Measurements from ENCODE around the gene NOSIP. TPM values are rescaled to one million over a fixed set of nuclear protein-coding genes. Genes with fewer than 3 reads are reported as not detected.

NOSIP gene
- total RNA-seq, 1 donor from 2014 or later: 83.8 TPM

GRCh38 chr19:49528211-49528771 lies 52.1 kb downstream of the NOSIP start:
- Histone ChIP-seq H3K4me2 (ENCODE audit: low read length) (peak overlapping the region; percentile 91), H3K27me3 (ENCODE audit: insufficient read depth, low read length) (no peaks in the 10 kb centered on the region), H3K27ac (ENCODE audit: low read depth, low read length) (peak overlapping the region; percentile 87), H2AFZ (ENCODE audit: low read depth, low read length) (peak overlapping the region; percentile 73), H3K4me3 (ENCODE audit: insufficient read depth, low read depth, low read length) (peak overlapping the region; percentile 76), H3K9ac (ENCODE audit: low read length) (peak overlapping the region; percentile 89), H3K9me3 (ENCODE audit: insufficient read depth, low read depth, low read length) (no peaks in the 10 kb centered on the region), H3K79me2 (ENCODE audit: insufficient read depth, low read length) (peaks cover 32% of the 10 kb centered on the region), H3K36me3 (ENCODE audit: insufficient read depth, low read length) (peaks cover 4% of the 10 kb centered on the region), H4K20me1 (ENCODE audit: insufficient read depth, low read length) (peaks cover 19% of the 10 kb centered on the region), H3K4me1 (ENCODE audit: insufficient read depth, low read length) (peaks cover 13% of the 10 kb centered on the region)
- peaks cover 4% of the 10 kb centered on the region for H3K4me1 Mint-ChIP-seq (ENCODE audit: low read depth, unreplicated experiment)
- DNase-seq (ENCODE audit: low read depth) (peak; percentile 59), FAIRE-seq (no peak)
- no peaks in the 10 kb centered on the region for H3K9me3 Mint-ChIP-seq (ENCODE audit: unreplicated experiment)
- H3K27me3 Mint-ChIP-seq (ENCODE audit: low read depth, unreplicated experiment): peaks cover 2% of the 10 kb centered on the region
- H3K36me3 Mint-ChIP-seq (ENCODE audit: low read depth, unreplicated experiment): peaks cover 17% of the 10 kb centered on the region
- H3K4me3 Mint-ChIP-seq (ENCODE audit: unreplicated experiment): peak overlapping the region; percentile 54
- H3K27ac Mint-ChIP-seq (ENCODE audit: unreplicated experiment): no peak overlapping the region
- no peak for TF ChIP-seq EZH2 (IDR thresholded peaks at IDR 0.05; ENCODE audit: insufficient read depth, low read length)
- no peak for TF ChIP-seq CTCF (IDR thresholded peaks at IDR 0.05; ENCODE audit: insufficient read depth, low read depth, low read length)

GRCh38 chr19:49524812-49525455 lies 55.4 kb downstream of the NOSIP start:
- no peak overlapping the region for H3K27ac ChIP-seq (ENCODE audit: low read depth, low read length)
- Mint-ChIP-seq H3K36me3 (ENCODE audit: low read depth, unreplicated experiment) (peaks cover 15% of the 10 kb centered on the region), H3K4me1 (ENCODE audit: low read depth, unreplicated experiment) (no peaks in the 10 kb centered on the region), H3K4me3 (ENCODE audit: unreplicated experiment) (no peak overlapping the region), H3K9me3 (ENCODE audit: unreplicated experiment) (no peaks in the 10 kb centered on the region), H3K27ac (ENCODE audit: unreplicated experiment) (no peak overlapping the region), H3K27me3 (ENCODE audit: low read depth, unreplicated experiment) (peaks cover 2% of the 10 kb centered on the region)
- peaks cover 7% of the 10 kb centered on the region for H3K4me1 ChIP-seq (ENCODE audit: insufficient read depth, low read length)
- H3K9me3 ChIP-seq (ENCODE audit: insufficient read depth, low read depth, low read length): no peaks in the 10 kb centered on the region
- no peaks in the 10 kb centered on the region for H4K20me1 ChIP-seq (ENCODE audit: insufficient read depth, low read length)
- no peak overlapping the region for H3K4me3 ChIP-seq (ENCODE audit: insufficient read depth, low read depth, low read length)
- H3K27me3 ChIP-seq (ENCODE audit: insufficient read depth, low read length): no peaks in the 10 kb centered on the region
- H3K9ac ChIP-seq (ENCODE audit: low read length): no peak overlapping the region
- H3K79me2 ChIP-seq (ENCODE audit: insufficient read depth, low read length): peaks cover 19% of the 10 kb centered on the region
- TF ChIP-seq CTCF (IDR thresholded peaks at IDR 0.05; ENCODE audit: insufficient read depth, low read depth, low read length) (no peak), EZH2 (IDR thresholded peaks at IDR 0.05; ENCODE audit: insufficient read depth, low read length) (no peak)
- DNase-seq (ENCODE audit: low read depth) (no peak), FAIRE-seq (no peak)
- no peak overlapping the region for H2AFZ ChIP-seq (ENCODE audit: low read depth, low read length)
- no peaks in the 10 kb centered on the region for H3K36me3 ChIP-seq (ENCODE audit: insufficient read depth, low read length)
- H3K4me2 ChIP-seq (ENCODE audit: low read length): no peak overlapping the region

Measured in astrocyte (in vitro differentiated cells and primary cell).